K562 (cell line): ENCODE results near the gene CENPQ. TPM values are rescaled to one million over a fixed set of nuclear protein-coding genes. Genes with fewer than 3 reads are reported as not detected.

Experiments used
- GABPA ChIP-seq: fragments of 200-800 bp; sonication (Bioruptor generic); conservative IDR thresholded peaks from 2 replicates; pipeline ENCODE4 v1.6.1; 2016; ENCODE audit warnings: low read depth, missing genetic modification characterization, missing compliant biosample characterization
- HDAC3 ChIP-seq: fragments of 450-650 bp; IDR thresholded peaks from 2 replicates; pipeline ENCODE4 v1.6.1; 2018; ENCODE audit warnings: borderline replicate concordance, mild to moderate bottlenecking, moderate library complexity; ENCODE audit not compliant: partially characterized antibody
- JUN ChIP-seq, 2 experiments: sonication (generic) in 1 of 2; formaldehyde crosslinking in 1 of 2; IDR thresholded peaks; 2 replicates each; pipeline versions ENCODE4 v1.6.1 to v1.8.0; 2012 to 2022; ENCODE audit warnings: borderline replicate concordance in 2 of 2, mild to moderate bottlenecking in 2 of 2, improper control_type of control experiment in 1 of 2, low read depth in 1 of 2, low read length in 1 of 2, missing genetic modification reagents in 1 of 2
- MYBL2 ChIP-seq, 2 experiments: fragments of 450-650 bp in 1 of 2; sonication (generic) in 1 of 2; formaldehyde crosslinking in 1 of 2; IDR thresholded peaks; 2 replicates each; pipeline versions ENCODE4 v1.6.1 to v1.8.1; 2017 to 2022; ENCODE audit warnings: borderline replicate concordance in 1 of 2, inconsistent platforms in 1 of 2, low read depth in 1 of 2, mild to moderate bottlenecking in 1 of 2, missing genetic modification reagents in 1 of 2, moderate library complexity in 1 of 2
- NFE2L1 ChIP-seq: fragments of 450-650 bp; IDR thresholded peaks from 2 replicates; pipeline ENCODE4 v1.6.1; 2016; ENCODE audit warnings: missing genetic modification characterization, low read depth, mild to moderate bottlenecking, missing compliant biosample characterization, moderate library complexity, borderline replicate concordance
- PBX2 ChIP-seq, 2 experiments: IDR thresholded peaks in 1 of 2; conservative IDR thresholded peaks in 1 of 2; 2 replicates each; pipeline ENCODE4 v1.6.1; 2016; ENCODE audit warnings: low read depth in 2 of 2, mild to moderate bottlenecking in 1 of 2, missing compliant biosample characterization in 1 of 2, missing genetic modification characterization in 1 of 2, moderate library complexity in 1 of 2
- POLR2H ChIP-seq: IDR thresholded peaks from 2 replicates; pipeline ENCODE4 v1.6.1; 2016; ENCODE audit warnings: missing genetic modification characterization, low read depth, mild to moderate bottlenecking, control low read depth, missing compliant biosample characterization, moderate library complexity
- SAFB ChIP-seq: fragments of 200-400 bp; formaldehyde crosslinking; IDR thresholded peaks from 2 replicates; pipeline ENCODE4 v1.6.1; 2017; ENCODE audit warnings: low read depth, low read length, borderline replicate concordance
- SMARCB1 ChIP-seq: IDR thresholded peaks from 2 replicates; pipeline ENCODE4 v1.6.1; 2011; ENCODE audit warnings: improper control_type of control experiment, low read depth; ENCODE audit not compliant: insufficient read length
- ZNF444 ChIP-seq: fragments of 250-450 bp; sonication (Bioruptor Pico); IDR thresholded peaks from 2 replicates; pipeline ENCODE4 v1.4.0; 2020; ENCODE audit warnings: mild to moderate bottlenecking, moderate library complexity
- ZNF551 ChIP-seq: fragments of 250-450 bp; sonication (Bioruptor Pico); IDR thresholded peaks from 2 replicates; pipeline ENCODE4 v1.5.0; 2021; ENCODE audit warnings: mild to moderate bottlenecking, moderate library complexity
- ZNF609 ChIP-seq: sonication (generic); formaldehyde crosslinking; IDR thresholded peaks from 2 replicates; pipeline ENCODE4 v1.8.1; 2023; ENCODE audit warnings: missing genetic modification reagents, mild to moderate bottlenecking, borderline replicate concordance
- polyA plus RNA-seq, 8 experiments: library from polyadenylated mRNA; depleted of rRNA in 4 of 8; stranded (reverse) in 5 of 8; unstranded in 3 of 8; fragments of >200 nt; fragmentation: Nextera tagmentation in 2 of 8; fragmentation: Illumina TruSeq in 1 of 8; extraction: Ambion mirVana in 2 of 8; extraction: Trizol in 1 of 8; gene quantifications; 2 replicates each; pipeline versions ENCODE4 v1.2.1 to v1.2.3, GENCODE V29; 2011 to 2014; ENCODE audit warnings: inconsistent platforms in 1 of 8, missing spikeins in 1 of 8
- total RNA-seq, 7 experiments: library from RNA; depleted of rRNA in 6 of 7; stranded (reverse); fragments of >200 nt in 6 of 7; fragmentation: Illumina TruSeq in 2 of 7; extraction: Trizol in 2 of 7; gene quantifications; 2 replicates each; pipeline versions ENCODE4 v1.2.1 to v1.2.3, GENCODE V29; 2011 to 2021; ENCODE audit warnings: low replicate concordance in 1 of 7
- TF ChIP-seq, protein P1 (sequence below): sonication (generic); formaldehyde crosslinking; IDR thresholded peaks from 2 replicates; pipeline ENCODE4 v1.8.0; 2022; ENCODE audit warnings: mild to moderate bottlenecking, missing genetic modification reagents

Gene CENPQ
- total and polyA plus RNA-seq, 9 of the 15 experiments (the other 6 are each of a cell fraction or from before 2014, with no cell fraction given): 12.7 to 48.3 (median 26.4) TPM

- TF ChIP-seq, protein P1, sequence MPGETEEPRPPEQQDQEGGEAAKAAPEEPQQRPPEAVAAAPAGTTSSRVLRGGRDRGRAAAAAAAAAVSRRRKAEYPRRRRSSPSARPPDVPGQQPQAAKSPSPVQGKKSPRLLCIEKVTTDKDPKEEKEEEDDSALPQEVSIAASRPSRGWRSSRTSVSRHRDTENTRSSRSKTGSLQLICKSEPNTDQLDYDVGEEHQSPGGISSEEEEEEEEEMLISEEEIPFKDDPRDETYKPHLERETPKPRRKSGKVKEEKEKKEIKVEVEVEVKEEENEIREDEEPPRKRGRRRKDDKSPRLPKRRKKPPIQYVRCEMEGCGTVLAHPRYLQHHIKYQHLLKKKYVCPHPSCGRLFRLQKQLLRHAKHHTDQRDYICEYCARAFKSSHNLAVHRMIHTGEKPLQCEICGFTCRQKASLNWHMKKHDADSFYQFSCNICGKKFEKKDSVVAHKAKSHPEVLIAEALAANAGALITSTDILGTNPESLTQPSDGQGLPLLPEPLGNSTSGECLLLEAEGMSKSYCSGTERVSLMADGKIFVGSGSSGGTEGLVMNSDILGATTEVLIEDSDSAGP: no peak
- TF ChIP-seq HDAC3 (peak; percentile 53), SAFB (no peak), MYBL2 (IDR thresholded peaks at IDR 0.05; ENCODE audit: low read depth) (peak; percentile 36; the same call in 1 of the 2 replicates), MYBL2 (CRISPR knock-in tag; IDR thresholded peaks at IDR 0.05; ENCODE audit: borderline replicate concordance) (no peak), ZNF444 (no peak), GABPA (tag) (peak; percentile 84), JUN (IDR thresholded peaks at IDR 0.05; ENCODE audit: borderline replicate concordance, low read depth, low read length) (peak; percentile 73), JUN (CRISPR knock-in tag; IDR thresholded peaks at IDR 0.05; ENCODE audit: borderline replicate concordance) (no peak), NFE2L1 (tag) (no peak), ZNF551 (no peak), PBX2 (CRISPR knock-in tag; IDR thresholded peaks at IDR 0.05; ENCODE audit: low read depth) (no peak), PBX2 (tag; conservative IDR thresholded peaks at IDR 0.05; ENCODE audit: low read depth) (peak; percentile 88), POLR2H (tag) (peak; percentile 67; the same call in 1 of the 2 replicates), SMARCB1 (no peak), ZNF609 (CRISPR knock-in tag) (no peak)
Observed at GRCh38 chr6:49541210-49541724, 78.1 kb downstream of the CENPQ start (continued).
